Natural killer cell treated with Interleukin-12 subunit alpha and Interleukin-12 subunit beta and Interleukin-15 and Interleukin-18, amount 100 ng/mL, for 72 hours (primary cell): ENCODE results near the gene NDUFAF8. TPM values are rescaled to one million over a fixed set of nuclear protein-coding genes. Genes with fewer than 3 reads are reported as not detected.

ENCODE experiments used
- ATAC-seq, 2 donors: fragments of 150-1000 bp; cut with Tn5 transposase in 1 of 2; sonication (Bioruptor Pico), chemical (Tn5 transposase) in 1 of 2; 2 replicates each; pipeline ENCODE4 v1.10.0; 2021
- DNase-seq: peaks from one replicate; pipeline ENCODE4 v3.0.0; 2022; ENCODE audit warnings: low spot score
- H3K27ac Mint-ChIP-seq, 2 donors: 1 replicate in 1 of 2; 2 replicates in 1 of 2; pipeline ENCODE4 v1.8.0; 2022; ENCODE audit warnings: mixed read lengths in 2 of 2, mild to moderate bottlenecking in 1 of 2, moderate library complexity in 1 of 2
- H3K27me3 Mint-ChIP-seq, 2 donors: 1 replicate in 1 of 2; 2 replicates in 1 of 2; pipeline ENCODE4 v1.8.0; 2022; ENCODE audit warnings: mixed read lengths in 2 of 2
- H3K36me3 Mint-ChIP-seq: one replicate; pipeline ENCODE4 v1.8.0; 2022; ENCODE audit warnings: mixed read lengths
- H3K4me1 Mint-ChIP-seq, 2 donors: 1 replicate in 1 of 2; 2 replicates in 1 of 2; pipeline ENCODE4 v1.8.0; 2022; ENCODE audit warnings: low read depth in 2 of 2, mixed read lengths in 2 of 2, mild to moderate bottlenecking in 1 of 2
- H3K4me3 Mint-ChIP-seq: one replicate; pipeline ENCODE4 v1.8.0; 2022; ENCODE audit warnings: mixed read lengths
- H3K9me3 Mint-ChIP-seq: 2 replicates; pipeline ENCODE4 v1.8.0; 2022; ENCODE audit warnings: mixed read lengths
- total RNA-seq, 2 donors: library from RNA; stranded (reverse); gene quantifications; one replicate each; pipeline ENCODE4 v1.2.3, GENCODE V29; 2022

The NDUFAF8 gene
- total RNA-seq, 2 donors from 2014 or later = 58.1 to 107 TPM

GRCh38 chr17:81251094-81251708, 12.1 kb downstream of the NDUFAF8 start:
- Mint-ChIP-seq H3K4me3 (no peak overlapping the region), H3K9me3 (no peaks in the 10 kb centered on the region), H3K27me3 (no peaks in the 10 kb centered on the region), H3K36me3 (no peaks in the 10 kb centered on the region), H3K4me1 (peaks cover 11 to 17% of the 10 kb centered on the region in 2 donors), H3K27ac (no peak overlapping the region)
- no peak for ATAC-seq
- no peak for DNase-seq

GRCh38 chr17:81251709-81252301, 12.7 kb downstream of the NDUFAF8 start:
- Mint-ChIP-seq H3K4me1 (peaks cover 11 to 17% of the 10 kb centered on the region in 2 donors), H3K9me3 (no peaks in the 10 kb centered on the region), H3K4me3 (no peak overlapping the region), H3K27me3 (no peaks in the 10 kb centered on the region), H3K27ac (no peak overlapping the region), H3K36me3 (no peaks in the 10 kb centered on the region)
- DNase-seq = no peak
- ATAC-seq = peak; percentile 25 to 49

GRCh38 chr17:81252326-81252986, 13.3 kb downstream of the NDUFAF8 start:
- no peak for ATAC-seq
- H3K9me3 Mint-ChIP-seq = no peaks in the 10 kb centered on the region
- H3K4me1 Mint-ChIP-seq = peaks cover 11 to 17% of the 10 kb centered on the region in 2 donors
- DNase-seq = no peak
- H3K27ac Mint-ChIP-seq = no peak overlapping the region
- no peaks in the 10 kb centered on the region for H3K36me3 Mint-ChIP-seq
- no peak overlapping the region for H3K4me3 Mint-ChIP-seq
- H3K27me3 Mint-ChIP-seq = no peaks in the 10 kb centered on the region

GRCh38 chr17:81252987-81253329, 13.8 kb downstream of the NDUFAF8 start:
- H3K27me3 Mint-ChIP-seq = no peaks in the 10 kb centered on the region
- no peak overlapping the region for H3K27ac Mint-ChIP-seq
- no peak for ATAC-seq
- H3K4me3 Mint-ChIP-seq = no peak overlapping the region
- DNase-seq = no peak
- no peaks in the 10 kb centered on the region for H3K36me3 Mint-ChIP-seq
- no peaks in the 10 kb centered on the region for H3K9me3 Mint-ChIP-seq
- peaks cover 11 to 17% of the 10 kb centered on the region in 2 donors for H3K4me1 Mint-ChIP-seq

GRCh38 chr17:81253358-81254131, 14.4 kb downstream of the NDUFAF8 start:
- no peaks in the 10 kb centered on the region for H3K27me3 Mint-ChIP-seq
- DNase-seq = no peak
- peaks cover 11 to 17% of the 10 kb centered on the region in 2 donors for H3K4me1 Mint-ChIP-seq
- peak; percentile 43 to 64 for ATAC-seq
- no peak overlapping the region for H3K4me3 Mint-ChIP-seq
- H3K9me3 Mint-ChIP-seq = no peaks in the 10 kb centered on the region
- H3K27ac Mint-ChIP-seq = no peak overlapping the region
- no peaks in the 10 kb centered on the region for H3K36me3 Mint-ChIP-seq

GRCh38 chr17:81254955-81255717, 16.0 kb downstream of the NDUFAF8 start:
- no peaks in the 10 kb centered on the region for H3K27me3 Mint-ChIP-seq
- H3K36me3 Mint-ChIP-seq = no peaks in the 10 kb centered on the region
- no peak for ATAC-seq
- peaks cover 11 to 17% of the 10 kb centered on the region in 2 donors for H3K4me1 Mint-ChIP-seq
- no peaks in the 10 kb centered on the region for H3K9me3 Mint-ChIP-seq
- no peak overlapping the region for H3K4me3 Mint-ChIP-seq
- no peak overlapping the region for H3K27ac Mint-ChIP-seq
- DNase-seq = no peak

- no peaks in the 10 kb centered on the region for H3K36me3 Mint-ChIP-seq
- H3K4me3 Mint-ChIP-seq = no peak overlapping the region
- no peak for DNase-seq
- H3K27me3 Mint-ChIP-seq = no peaks in the 10 kb centered on the region
- H3K9me3 Mint-ChIP-seq = no peaks in the 10 kb centered on the region
- H3K27ac Mint-ChIP-seq = no peak overlapping the region
- H3K4me1 Mint-ChIP-seq = peaks cover 11 to 17% of the 10 kb centered on the region in 2 donors
- no peak for ATAC-seq
Measured at GRCh38 chr17:81256616-81257015, 17.5 kb downstream of the NDUFAF8 start.

- ATAC-seq (no peak), DNase-seq (no peak)
- no peaks in the 10 kb centered on the region for H3K27me3 Mint-ChIP-seq
- H3K36me3 Mint-ChIP-seq = no peaks in the 10 kb centered on the region
- peaks cover 11% of the 10 kb centered on the region in 2 donors for H3K4me1 Mint-ChIP-seq
- H3K4me3 Mint-ChIP-seq = no peak overlapping the region
- no peaks in the 10 kb centered on the region for H3K9me3 Mint-ChIP-seq
- no peak overlapping the region for H3K27ac Mint-ChIP-seq
Measured at GRCh38 chr17:81257533-81257932, 18.4 kb downstream of the NDUFAF8 start.

- ATAC-seq = no peak
- Mint-ChIP-seq H3K27me3 (no peaks in the 10 kb centered on the region), H3K9me3 (no peaks in the 10 kb centered on the region), H3K27ac (no peak overlapping the region), H3K36me3 (no peaks in the 10 kb centered on the region), H3K4me3 (no peak overlapping the region), H3K4me1 (peaks cover 7% of the 10 kb centered on the region in 2 donors)
- no peak for DNase-seq
Measured at GRCh38 chr17:81258292-81258691, 19.2 kb downstream of the NDUFAF8 start.

GRCh38 chr17:81259058-81259605, 20.0 kb downstream of the NDUFAF8 start:
- H3K27ac Mint-ChIP-seq = no peak overlapping the region
- H3K36me3 Mint-ChIP-seq = no peaks in the 10 kb centered on the region
- no peaks in the 10 kb centered on the region for H3K27me3 Mint-ChIP-seq
- no peak for DNase-seq
- no peaks in the 10 kb centered on the region for H3K4me1 Mint-ChIP-seq
- H3K9me3 Mint-ChIP-seq = no peaks in the 10 kb centered on the region
- no peak for ATAC-seq
- H3K4me3 Mint-ChIP-seq = no peak overlapping the region

- Mint-ChIP-seq H3K27ac (no peak overlapping the region), H3K36me3 (no peaks in the 10 kb centered on the region), H3K4me3 (no peak overlapping the region), H3K4me1 (no peaks in the 10 kb centered on the region), H3K9me3 (no peaks in the 10 kb centered on the region), H3K27me3 (no peaks in the 10 kb centered on the region)
- DNase-seq (no peak), ATAC-seq (no peak)
Measured at GRCh38 chr17:81260171-81260570, 21.1 kb downstream of the NDUFAF8 start.

GRCh38 chr17:81260641-81261040, 21.5 kb downstream of the NDUFAF8 start:
- DNase-seq (no peak), ATAC-seq (no peak)
- no peak overlapping the region for H3K27ac Mint-ChIP-seq
- H3K36me3 Mint-ChIP-seq = peaks cover under 1% of the 10 kb centered on the region
- no peak overlapping the region for H3K4me3 Mint-ChIP-seq
- H3K9me3 Mint-ChIP-seq = no peaks in the 10 kb centered on the region
- H3K27me3 Mint-ChIP-seq = no peaks in the 10 kb centered on the region
- peaks cover 0 to 2% of the 10 kb centered on the region in 2 donors for H3K4me1 Mint-ChIP-seq

- Mint-ChIP-seq H3K27ac (no peak overlapping the region), H3K4me3 (no peak overlapping the region), H3K4me1 (peaks cover 0 to 6% of the 10 kb centered on the region in 2 donors), H3K9me3 (no peaks in the 10 kb centered on the region), H3K27me3 (no peaks in the 10 kb centered on the region), H3K36me3 (peaks cover 5% of the 10 kb centered on the region)
- ATAC-seq (no peak), DNase-seq (no peak)
Measured at GRCh38 chr17:81261096-81261495, 22.0 kb downstream of the NDUFAF8 start.
